ENCODE results near the gene DNALI1. TPM values are rescaled to one million over a fixed set of nuclear protein-coding genes. Genes with fewer than 3 reads are reported as not detected.

Gene DNALI1
- total and polyA plus RNA-seq, 2 of the 4 experiments (the other 2 are of a cell fraction) = 9.1 to 10.1 TPM

- TF ChIP-seq BHLHE40 (IDR thresholded peaks at IDR 0.05; ENCODE audit: low read depth, low read length) (peak; percentile 87), RAD21 (IDR thresholded peaks at IDR 0.05; ENCODE audit: low read length) (0 out of 2 replicates have a peak, but pooled peaks have one; percentile 1), CHD1 (IDR thresholded peaks at IDR 0.05; ENCODE audit: low read depth, low read length) (no peak)
These were observed 2.6 kb upstream of the DNALI1 start, which contains the start of gene SNIP1 (continued) for GRCh38 chr1:37553927-37554808.

DNA sequence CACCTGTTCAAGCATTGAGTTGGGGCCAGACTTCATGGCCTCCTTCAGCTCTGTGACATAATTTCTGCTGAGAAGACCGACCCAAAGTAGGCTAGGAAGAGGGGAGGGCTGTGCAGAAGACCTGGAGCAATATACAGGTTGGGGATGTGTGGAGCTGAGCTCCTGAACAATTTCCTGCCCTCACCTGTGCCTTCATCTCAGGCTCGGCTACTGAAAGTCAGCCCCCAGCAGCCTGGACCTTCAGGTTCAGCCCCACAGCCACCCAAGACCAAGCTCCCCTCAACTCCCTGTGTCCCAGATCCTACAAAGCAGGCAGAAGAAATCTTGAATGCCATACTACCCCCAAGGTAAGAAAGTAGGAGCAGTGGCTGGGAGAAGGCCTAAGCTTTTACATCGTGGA lies 662 bp downstream of the DNALI1 start:
- ChIA-PET POLR2A (ENCODE audit: unreplicated experiment) (no interaction called here), CTCF (no interaction called here)
- H2BK120ac ChIP-seq (ENCODE audit: low read depth, low read length) = peak overlapping the region; percentile 80; the same call in 1 of the 2 replicates
- peak overlapping the region; percentile 86 for H3K4me2 ChIP-seq (ENCODE audit: low read depth, low read length)
- peaks cover 17% of the 10 kb centered on the region for H3K36me3 ChIP-seq (ENCODE audit: control insufficient read depth, insufficient read depth, low read length)
- intact Hi-C loops (cut with micrococcal nuclease) (no loop called here), in situ Hi-C loops (cut with MboI; ENCODE audit: low sequenced_read_pairs) (no loop called here), dilution Hi-C loops (cut with HindIII; ENCODE audit: low sequenced_read_pairs, unreplicated experiment) (no loop called here)
- peaks cover 3% of the 10 kb centered on the region for H3K4me1 ChIP-seq (ENCODE audit: control insufficient read depth, insufficient read depth, low read length)
- H2AK5ac ChIP-seq (ENCODE audit: low read depth, low read length) = no peak overlapping the region
- H3K14ac ChIP-seq (replicated peaks; ENCODE audit: low read depth, low read length) = peak overlapping the region; percentile 86; the same call in 1 of the 2 replicates
- H3K9me3 ChIP-seq (ENCODE audit: control insufficient read depth, insufficient read depth, low read length) = no peaks in the 10 kb centered on the region
- H3K56ac ChIP-seq (ENCODE audit: extremely low read depth, insufficient read depth, low read length) = no peak overlapping the region
- no peak overlapping the region for H3K18ac ChIP-seq (ENCODE audit: low read depth, low read length)
- H2AK9ac ChIP-seq (replicated peaks; ENCODE audit: low read depth, low read length, poor library complexity) = peak overlapping the region; percentile 93
- peaks cover 4% of the 10 kb centered on the region; the same call in 1 of the 2 replicates for H3K9me1 ChIP-seq (ENCODE audit: insufficient read depth, low read length)
- peak overlapping the region; percentile 81 to 95 for H4K8ac ChIP-seq (ENCODE audit: low read depth in 2 of 2, low read length in 2 of 2)
- peak overlapping the region; percentile 92 for H2AFZ ChIP-seq (replicated peaks; ENCODE audit: low read length, poor library complexity)
- BruUV-seq (replicated peaks) = no TSS peak
- WGBS, 2 experiments (ENCODE audit: extremely low coverage in 2 of 2, insufficient read length in 1 of 2) = no CpG with 5 or more reads among the region's 3 CpGs
- H3K9ac ChIP-seq (ENCODE audit: low read depth, low read length) = no peak overlapping the region
- peaks cover 15% of the 10 kb centered on the region; the same call in 1 of the 2 replicates for H4K20me1 ChIP-seq (ENCODE audit: insufficient read depth, low read length)
- H3K4me3 ChIP-seq (ENCODE audit: insufficient read depth, low read depth, low read length) = peak overlapping the region; percentile 49
- DNase-seq (no peak), ATAC-seq (ENCODE audit: low read depth) (no peak)
- no peak overlapping the region for H3K27ac ChIP-seq (ENCODE audit: insufficient read depth, low read length)
- H3K79me1 ChIP-seq (ENCODE audit: low read depth in 1 of 2, low read length in 2 of 2) = peaks cover 9 to 27% of the 10 kb centered on the region in 2 experiments; a peak in 2 of 4 replicates
- H3K23ac ChIP-seq (ENCODE audit: low read depth, low read length) = peak overlapping the region; percentile 69; the same call in 1 of the 2 replicates
- peak overlapping the region; percentile 91 for H4K5ac ChIP-seq (ENCODE audit: low read depth, low read length)
- H2BK15ac ChIP-seq (ENCODE audit: low read depth, low read length) = peak overlapping the region; percentile 40; the same call in 1 of the 3 replicates
- H2BK20ac ChIP-seq (ENCODE audit: low read depth, low read length) = no peak overlapping the region
- TF ChIP-seq NFE2L2 (IDR thresholded peaks at IDR 0.05; ENCODE audit: low read depth, low read length) = no peak
- TF ChIP-seq USF2 (IDR thresholded peaks at IDR 0.05; ENCODE audit: low read depth, low read length) = no peak
- TF ChIP-seq MAZ (IDR thresholded peaks at IDR 0.05; ENCODE audit: borderline replicate concordance, low read depth, low read length) = no peak
- TF ChIP-seq MXI1 (IDR thresholded peaks at IDR 0.05; ENCODE audit: borderline replicate concordance, low read depth, low read length) = no peak
- no peak for TF ChIP-seq MAFK (IDR thresholded peaks at IDR 0.05; ENCODE audit: low read depth, low read length)
- no peak for TF ChIP-seq SMC3 (IDR thresholded peaks at IDR 0.05; ENCODE audit: low read depth, low read length)
- no peak for TF ChIP-seq RAD21 (IDR thresholded peaks at IDR 0.05; ENCODE audit: low read length)
- peak overlapping the region; percentile 64 for H4K91ac ChIP-seq (ENCODE audit: insufficient read depth, low read depth, low read length)
- H2BK5ac ChIP-seq (ENCODE audit: low read depth, low read length, poor library complexity, severe bottlenecking) = no peak overlapping the region
- peak overlapping the region; percentile 69 for H3K4ac ChIP-seq (ENCODE audit: low read depth, low read length)
- H3K27me3 ChIP-seq (ENCODE audit: control insufficient read depth, insufficient read depth, low read length) = no peaks in the 10 kb centered on the region

All from IMR-90 (cell line).